ENCODE data around the gene SMKR1.
"Not testable (repeated sequence)": the region's sequence is repeated elsewhere in the genome, so short reads cannot be mapped to it uniquely, and the experiment has no call there.

- TF ChIP-seq CTCF (IDR thresholded peaks at IDR 0.05); HOXA7 (CRISPR knock-in tag; IDR thresholded peaks at IDR 0.05); GATA3 (IDR thresholded peaks at IDR 0.05; ENCODE audit: borderline replicate concordance): not testable (repeated sequence)
Observed at GRCh38 chr7:129475931-129476330, 26.4 kb upstream of the SMKR1 start.
